OCI-LY1 (cell line): Measurements from ENCODE around the gene BLOC1S5.
"Not testable (repeated sequence)": the region's sequence is repeated elsewhere in the genome, so short reads cannot be mapped to it uniquely, and the experiment has no call there.

Source experiments
- EZH2 ChIP-seq: fragments of 200-600 bp; sonication (generic), shearing (Covaris generic); IDR thresholded peaks from 2 replicates; pipeline ENCODE4 v1.8.0; 2017; ENCODE audit warnings: borderline replicate concordance, mixed run types, mild to moderate bottlenecking, antibody characterized with exemption, low read length, moderate library complexity, mixed read lengths
- TF ChIP-seq, protein P1 (sequence below): fragments of 200-600 bp; sonication (generic), shearing (Covaris generic); IDR thresholded peaks from 2 replicates; pipeline ENCODE4 v1.5.1; 2017; ENCODE audit warnings: mild to moderate bottlenecking, antibody characterized with exemption, low read length, moderate library complexity, mixed read lengths

- TF ChIP-seq, protein P1, sequence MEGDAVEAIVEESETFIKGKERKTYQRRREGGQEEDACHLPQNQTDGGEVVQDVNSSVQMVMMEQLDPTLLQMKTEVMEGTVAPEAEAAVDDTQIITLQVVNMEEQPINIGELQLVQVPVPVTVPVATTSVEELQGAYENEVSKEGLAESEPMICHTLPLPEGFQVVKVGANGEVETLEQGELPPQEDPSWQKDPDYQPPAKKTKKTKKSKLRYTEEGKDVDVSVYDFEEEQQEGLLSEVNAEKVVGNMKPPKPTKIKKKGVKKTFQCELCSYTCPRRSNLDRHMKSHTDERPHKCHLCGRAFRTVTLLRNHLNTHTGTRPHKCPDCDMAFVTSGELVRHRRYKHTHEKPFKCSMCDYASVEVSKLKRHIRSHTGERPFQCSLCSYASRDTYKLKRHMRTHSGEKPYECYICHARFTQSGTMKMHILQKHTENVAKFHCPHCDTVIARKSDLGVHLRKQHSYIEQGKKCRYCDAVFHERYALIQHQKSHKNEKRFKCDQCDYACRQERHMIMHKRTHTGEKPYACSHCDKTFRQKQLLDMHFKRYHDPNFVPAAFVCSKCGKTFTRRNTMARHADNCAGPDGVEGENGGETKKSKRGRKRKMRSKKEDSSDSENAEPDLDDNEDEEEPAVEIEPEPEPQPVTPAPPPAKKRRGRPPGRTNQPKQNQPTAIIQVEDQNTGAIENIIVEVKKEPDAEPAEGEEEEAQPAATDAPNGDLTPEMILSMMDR: not testable (repeated sequence)
- TF ChIP-seq EZH2: not testable (repeated sequence)
Observed at GRCh38 chr6:8034107-8034506, 30.1 kb downstream of the BLOC1S5 start.
